SKM-1 (cell line): ENCODE measurements around the gene GLUD1.
"Not testable (repeated sequence)": the region's sequence is repeated elsewhere in the genome, so short reads cannot be mapped to it uniquely, and the experiment has no call there.

Source experiments
- DNase-seq: peaks from one replicate; lab custom pipeline; 2025; ENCODE audit not compliant: unreplicated experiment; lab: John Stamatoyannopoulos, UW

The GLUD1 gene

GRCh38 chr10:87090779-87091178, 3.9 kb downstream of the GLUD1 start:
- DNase-seq = no peak

- DNase-seq = no peak
These were observed 4.9 kb downstream of the GLUD1 start for GRCh38 chr10:87089746-87090145.

- no peak for DNase-seq
These were observed 9.1 kb downstream of the GLUD1 start for GRCh38 chr10:87085537-87085936.

- not testable (repeated sequence) for DNase-seq
These were observed 10.3 kb downstream of the GLUD1 start for GRCh38 chr10:87084291-87084782.

- DNase-seq = not testable (repeated sequence)
These were observed 10.9 kb downstream of the GLUD1 start for GRCh38 chr10:87083576-87084290.

- DNase-seq = not testable (repeated sequence)
These were observed 12.4 kb downstream of the GLUD1 start for GRCh38 chr10:87082219-87082618.

- not testable (repeated sequence) for DNase-seq
These were observed 13.1 kb downstream of the GLUD1 start for GRCh38 chr10:87081574-87081973.

GRCh38 chr10:87080621-87081020, 14.0 kb downstream of the GLUD1 start:
- not testable (repeated sequence) for DNase-seq

- no peak for DNase-seq
These were observed 15.4 kb downstream of the GLUD1 start for GRCh38 chr10:87079106-87079836.

GRCh38 chr10:87076421-87076820, 18.2 kb downstream of the GLUD1 start:
- DNase-seq = not testable (repeated sequence)

- DNase-seq = no peak
These were observed 22.2 kb downstream of the GLUD1 start for GRCh38 chr10:87072449-87072848.

GRCh38 chr10:87068281-87068680, 26.4 kb downstream of the GLUD1 start:
- no peak for DNase-seq

GRCh38 chr10:87066865-87067264, 27.8 kb downstream of the GLUD1 start:
- DNase-seq = no peak

GRCh38 chr10:87066178-87066577, 28.5 kb downstream of the GLUD1 start:
- no peak for DNase-seq

- DNase-seq = no peak
These were observed 30.0 kb downstream of the GLUD1 start for GRCh38 chr10:87064651-87065050.

- DNase-seq = no peak
These were observed 34.2 kb downstream of the GLUD1 start for GRCh38 chr10:87060280-87060928.

- DNase-seq = no peak
These were observed 35.2 kb downstream of the GLUD1 start for GRCh38 chr10:87059401-87059800.

GRCh38 chr10:87058171-87058570, 36.5 kb downstream of the GLUD1 start:
- DNase-seq = no peak

- DNase-seq = no peak
These were observed 40.0 kb downstream of the GLUD1 start for GRCh38 chr10:87054373-87055295.

GRCh38 chr10:87053577-87054181, 41.0 kb downstream of the GLUD1 start:
- DNase-seq = no peak
